Measurements from ENCODE around the gene HES4. TPM values are rescaled to one million over a fixed set of nuclear protein-coding genes. Genes with fewer than 3 reads are reported as not detected.

Gene HES4
- polyA plus RNA-seq, 1 donor (not counting 4 experiments of a cell fraction or from before 2014, with no cell fraction given), result 3.0 TPM

- H3K27me3 ChIP-seq (ENCODE audit: control insufficient read depth, extremely low read depth, insufficient read depth, low read length), result peaks cover 50% of the 10 kb centered on the region
- no peaks in the 10 kb centered on the region for H4K20me1 ChIP-seq (ENCODE audit: control insufficient read depth, extremely low read depth, insufficient read depth, low read length)
- no peak overlapping the region for H2AFZ ChIP-seq (ENCODE audit: control insufficient read depth, low read length)
- H3K27ac ChIP-seq (ENCODE audit: control insufficient read depth, insufficient read depth, low read length), result no peak overlapping the region
- H3K9me3 ChIP-seq (ENCODE audit: control insufficient read depth, low read depth, low read length), result no peaks in the 10 kb centered on the region
- no peaks in the 10 kb centered on the region for H3K9me1 ChIP-seq (ENCODE audit: control insufficient read depth, extremely low read depth, insufficient read depth, low read length)
- no peak for FAIRE-seq
- H3K9ac ChIP-seq (ENCODE audit: control insufficient read depth, extremely low read depth, insufficient read depth, low read length), result no peak overlapping the region
- H3K4me2 ChIP-seq (ENCODE audit: control insufficient read depth, extremely low read depth, insufficient read depth, low read depth, low read length), result no peak overlapping the region
- no peak overlapping the region for H3K4me3 ChIP-seq (ENCODE audit: control insufficient read depth in 2 of 3, extremely low read depth in 1 of 3, insufficient read depth in 2 of 3, low read depth in 1 of 3, low read length in 3 of 3)
- no peaks in the 10 kb centered on the region for H3K36me3 ChIP-seq (ENCODE audit: control insufficient read depth in 2 of 2, extremely low read depth in 1 of 2, insufficient read depth in 2 of 2, low read length in 2 of 2)
- dilution Hi-C loops (cut with MboI; ENCODE audit: extremely low pct_ligation_motif_present, low sequenced_read_pairs), result no loop called here
- peaks cover 4% of the 10 kb centered on the region for H3K4me1 ChIP-seq (ENCODE audit: control insufficient read depth, extremely low read depth, insufficient read depth, low read length)
- DNase-seq (ENCODE audit: low read depth, low spot score), result no peak
- H3K79me2 ChIP-seq (ENCODE audit: control insufficient read depth, insufficient read depth, low read length), result no peaks in the 10 kb centered on the region
- TF ChIP-seq EZH2 (IDR thresholded peaks at IDR 0.05; ENCODE audit: low read length), result no peak
- TF ChIP-seq CTCF (optimal IDR thresholded peaks at IDR 0.05 in 1 of 3, IDR thresholded peaks at IDR 0.05 in 1 of 3, conservative IDR thresholded peaks at IDR 0.05 in 1 of 3; ENCODE audit: extremely low read depth in 1 of 3, insufficient read depth in 2 of 3, low read length in 3 of 3), result no peak
Observed at GRCh38 chr1:980602-981395, 19.1 kb downstream of the HES4 start.

GRCh38 chr1:980137-980571 lies 19.7 kb downstream of the HES4 start:
- peaks cover 4% of the 10 kb centered on the region for H3K4me1 ChIP-seq (ENCODE audit: control insufficient read depth, extremely low read depth, insufficient read depth, low read length)
- no peak overlapping the region for H3K4me3 ChIP-seq (ENCODE audit: control insufficient read depth in 2 of 3, extremely low read depth in 1 of 3, insufficient read depth in 2 of 3, low read depth in 1 of 3, low read length in 3 of 3)
- no peak for TF ChIP-seq EZH2 (IDR thresholded peaks at IDR 0.05; ENCODE audit: low read length)
- no peak for TF ChIP-seq CTCF (optimal IDR thresholded peaks at IDR 0.05 in 1 of 3, IDR thresholded peaks at IDR 0.05 in 1 of 3, conservative IDR thresholded peaks at IDR 0.05 in 1 of 3; ENCODE audit: extremely low read depth in 1 of 3, insufficient read depth in 2 of 3, low read length in 3 of 3)
- no peaks in the 10 kb centered on the region for H3K36me3 ChIP-seq (ENCODE audit: control insufficient read depth in 2 of 2, extremely low read depth in 1 of 2, insufficient read depth in 2 of 2, low read length in 2 of 2)
- H3K27ac ChIP-seq (ENCODE audit: control insufficient read depth, insufficient read depth, low read length), result no peak overlapping the region
- no peaks in the 10 kb centered on the region for H3K9me3 ChIP-seq (ENCODE audit: control insufficient read depth, low read depth, low read length)
- DNase-seq (ENCODE audit: low read depth, low spot score) (no peak), FAIRE-seq (no peak)
- dilution Hi-C loops (cut with MboI; ENCODE audit: extremely low pct_ligation_motif_present, low sequenced_read_pairs), result no loop called here
- no peak overlapping the region for H3K9ac ChIP-seq (ENCODE audit: control insufficient read depth, extremely low read depth, insufficient read depth, low read length)
- H3K79me2 ChIP-seq (ENCODE audit: control insufficient read depth, insufficient read depth, low read length), result no peaks in the 10 kb centered on the region
- H2AFZ ChIP-seq (ENCODE audit: control insufficient read depth, low read length), result no peak overlapping the region
- H3K27me3 ChIP-seq (ENCODE audit: control insufficient read depth, extremely low read depth, insufficient read depth, low read length), result peaks cover 47% of the 10 kb centered on the region
- H3K9me1 ChIP-seq (ENCODE audit: control insufficient read depth, extremely low read depth, insufficient read depth, low read length), result no peaks in the 10 kb centered on the region
- H4K20me1 ChIP-seq (ENCODE audit: control insufficient read depth, extremely low read depth, insufficient read depth, low read length), result no peaks in the 10 kb centered on the region
- no peak overlapping the region for H3K4me2 ChIP-seq (ENCODE audit: control insufficient read depth, extremely low read depth, insufficient read depth, low read depth, low read length)
